Neural progenitor cell (in vitro differentiated cells): ENCODE data around the gene PRKCE.

ENCODE experiments used
- EZH2phosphoT487 ChIP-seq: fragments of 200-600 bp; sonication (generic); IDR thresholded peaks from 2 replicates; pipeline ENCODE4 v1.6.1; 2017; ENCODE audit warnings: antibody characterized with exemption
- TF ChIP-seq, protein P1 (sequence below): fragments of 200-600 bp; sonication (generic); IDR thresholded peaks from 2 replicates; pipeline ENCODE4 v1.5.1; 2017; ENCODE audit warnings: antibody characterized with exemption, mild to moderate bottlenecking

DNA sequence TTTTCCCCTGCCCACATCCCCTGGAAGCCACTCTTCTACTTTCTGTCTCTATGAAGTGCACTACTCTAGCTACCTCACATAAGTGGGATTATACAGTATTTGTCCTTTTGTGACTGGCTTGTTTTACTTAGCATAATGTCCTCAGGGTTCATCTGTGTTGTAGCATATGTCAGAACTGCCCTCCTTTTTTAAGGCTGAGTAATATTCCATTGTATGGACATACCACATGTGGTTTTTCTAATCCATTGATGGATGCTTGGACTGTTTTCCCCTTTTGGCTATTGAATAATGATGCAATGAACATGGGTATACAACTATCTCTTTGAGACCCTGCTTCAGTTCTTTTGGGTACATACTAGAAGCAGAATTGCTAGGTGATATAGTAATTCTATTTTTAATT, 95.9 kb downstream of the PRKCE start:
- TF ChIP-seq, protein P1, sequence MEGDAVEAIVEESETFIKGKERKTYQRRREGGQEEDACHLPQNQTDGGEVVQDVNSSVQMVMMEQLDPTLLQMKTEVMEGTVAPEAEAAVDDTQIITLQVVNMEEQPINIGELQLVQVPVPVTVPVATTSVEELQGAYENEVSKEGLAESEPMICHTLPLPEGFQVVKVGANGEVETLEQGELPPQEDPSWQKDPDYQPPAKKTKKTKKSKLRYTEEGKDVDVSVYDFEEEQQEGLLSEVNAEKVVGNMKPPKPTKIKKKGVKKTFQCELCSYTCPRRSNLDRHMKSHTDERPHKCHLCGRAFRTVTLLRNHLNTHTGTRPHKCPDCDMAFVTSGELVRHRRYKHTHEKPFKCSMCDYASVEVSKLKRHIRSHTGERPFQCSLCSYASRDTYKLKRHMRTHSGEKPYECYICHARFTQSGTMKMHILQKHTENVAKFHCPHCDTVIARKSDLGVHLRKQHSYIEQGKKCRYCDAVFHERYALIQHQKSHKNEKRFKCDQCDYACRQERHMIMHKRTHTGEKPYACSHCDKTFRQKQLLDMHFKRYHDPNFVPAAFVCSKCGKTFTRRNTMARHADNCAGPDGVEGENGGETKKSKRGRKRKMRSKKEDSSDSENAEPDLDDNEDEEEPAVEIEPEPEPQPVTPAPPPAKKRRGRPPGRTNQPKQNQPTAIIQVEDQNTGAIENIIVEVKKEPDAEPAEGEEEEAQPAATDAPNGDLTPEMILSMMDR = no peak
- no peak for TF ChIP-seq EZH2phosphoT487
